Large intestine (tissue), 3 donors: Measurements from ENCODE around the gene FAM161A. TPM values are rescaled to one million over a fixed set of nuclear protein-coding genes. Genes with fewer than 3 reads are reported as not detected.

ENCODE experiments used
- DNase-seq, 2 donors: peaks; one replicate each; pipeline versions ENCODE4 v3.0.0 to v3.0.0-alpha.2; 2013
- H3K27ac ChIP-seq: one replicate; pipeline ENCODE4 v1.5.1; 2013; ENCODE audit warnings: low read length
- H3K27me3 ChIP-seq: 2 replicates; pipeline ENCODE4 v1.6.1; 2013; ENCODE audit warnings: low read length; ENCODE audit not compliant: control insufficient read depth, insufficient read depth
- H3K36me3 ChIP-seq: 2 replicates; pipeline ENCODE4 v1.6.1; 2013; ENCODE audit warnings: low read length; ENCODE audit not compliant: control insufficient read depth, insufficient read depth
- H3K4me1 ChIP-seq: one replicate; pipeline ENCODE4 v1.6.1; 2013; ENCODE audit warnings: low read length; ENCODE audit not compliant: control insufficient read depth, insufficient read depth
- H3K4me3 ChIP-seq: one replicate; pipeline ENCODE4 v1.5.1; 2013; ENCODE audit warnings: low read length
- H3K9me3 ChIP-seq: one replicate; pipeline ENCODE4 v1.6.1; 2013; ENCODE audit warnings: mild to moderate bottlenecking, low read depth, low read length, moderate library complexity; ENCODE audit not compliant: control insufficient read depth
- WGBS: methylation state at CpG from one replicate; pipeline ENCODE4 v1.1.5; 2013; ENCODE audit warnings: low lambda C conversion rate; ENCODE audit not compliant: insufficient coverage; 5-methylcytosine and 5-hydroxymethylcytosine counted together
- polyA plus RNA-seq: library from polyadenylated mRNA; unstranded; fragments of 120-200 nt; gene quantifications from one replicate; pipeline ENCODE4 v1.2.1, GENCODE V29; 2013

The FAM161A gene
- polyA plus RNA-seq, 1 donor = 7.4 TPM

DNA sequence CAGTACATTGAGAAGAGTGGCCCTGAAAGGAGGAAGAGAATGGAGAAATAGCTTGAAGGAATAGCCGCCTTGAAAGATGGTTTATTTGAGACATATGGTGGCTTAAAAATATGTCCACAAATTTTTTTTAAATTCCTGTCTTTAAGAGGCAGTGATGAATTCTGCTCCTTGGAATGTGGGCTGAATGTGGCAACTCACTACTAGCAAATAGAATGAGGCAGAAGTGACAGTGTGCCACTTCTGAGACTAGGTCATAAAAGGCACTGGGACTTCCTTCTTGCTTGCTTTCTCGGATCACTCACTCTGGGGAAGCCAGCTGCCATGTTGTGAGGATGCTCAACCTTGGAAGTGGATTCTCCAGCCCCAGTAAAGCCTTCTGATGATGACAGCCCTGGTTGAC, 67.0 kb downstream of the FAM161A start:
- 100% methylated on average over 1 of the region's 2 CpGs for WGBS
- H3K27me3 ChIP-seq = no peaks in the 10 kb centered on the region
- no peak overlapping the region for H3K27ac ChIP-seq
- no peak for DNase-seq
- no peaks in the 10 kb centered on the region for H3K36me3 ChIP-seq
- no peak overlapping the region for H3K4me3 ChIP-seq
- no peaks in the 10 kb centered on the region for H3K9me3 ChIP-seq
- no peaks in the 10 kb centered on the region for H3K4me1 ChIP-seq

DNA sequence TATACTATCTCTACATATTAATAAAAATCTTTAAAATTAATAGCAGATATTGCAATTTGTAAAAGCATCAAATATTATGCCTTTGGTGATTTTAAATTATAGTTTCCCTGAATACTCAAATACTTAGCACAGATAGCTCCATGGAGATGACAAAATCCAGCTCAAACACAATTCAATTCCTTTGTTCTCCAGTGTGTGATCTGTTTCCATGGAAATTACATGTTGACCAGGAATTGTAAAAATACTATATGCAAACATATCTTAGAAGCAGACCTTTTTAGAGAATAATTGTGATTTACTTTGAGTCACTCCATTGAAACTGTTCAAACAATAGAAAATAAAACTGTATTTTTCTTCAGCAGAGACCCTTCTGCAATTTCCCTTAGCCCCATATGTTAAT, 68.3 kb downstream of the FAM161A start:
- Histone ChIP-seq H3K9me3 (no peaks in the 10 kb centered on the region), H3K4me3 (no peak overlapping the region), H3K27me3 (no peaks in the 10 kb centered on the region), H3K4me1 (no peaks in the 10 kb centered on the region), H3K36me3 (no peaks in the 10 kb centered on the region), H3K27ac (no peak overlapping the region)
- DNase-seq = no peak

DNA sequence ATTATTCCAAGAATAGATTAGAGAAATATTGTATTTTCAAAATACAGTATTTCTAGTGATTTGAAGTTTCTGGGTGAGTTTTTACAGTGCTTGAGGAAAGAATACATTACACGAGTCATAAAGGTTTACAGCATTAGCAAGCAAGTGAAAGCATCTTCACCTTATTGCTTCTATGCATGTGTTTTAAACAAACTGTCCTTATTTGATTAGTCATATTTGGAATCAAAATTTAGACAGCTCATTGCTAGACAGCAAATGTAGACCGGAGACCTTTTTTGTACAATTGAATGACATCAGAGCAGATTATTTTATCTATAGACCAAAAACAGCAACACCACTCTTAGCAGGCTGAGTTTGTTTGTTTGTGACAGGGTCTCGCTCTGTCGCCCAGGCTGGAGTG, 69.2 kb downstream of the FAM161A start:
- no peak for DNase-seq
- Histone ChIP-seq H3K9me3 (no peaks in the 10 kb centered on the region), H3K27me3 (no peaks in the 10 kb centered on the region), H3K4me1 (no peaks in the 10 kb centered on the region), H3K27ac (no peak overlapping the region), H3K36me3 (no peaks in the 10 kb centered on the region), H3K4me3 (no peak overlapping the region)
- WGBS = no CpG with 5 or more reads among the region's 4 CpGs

DNA sequence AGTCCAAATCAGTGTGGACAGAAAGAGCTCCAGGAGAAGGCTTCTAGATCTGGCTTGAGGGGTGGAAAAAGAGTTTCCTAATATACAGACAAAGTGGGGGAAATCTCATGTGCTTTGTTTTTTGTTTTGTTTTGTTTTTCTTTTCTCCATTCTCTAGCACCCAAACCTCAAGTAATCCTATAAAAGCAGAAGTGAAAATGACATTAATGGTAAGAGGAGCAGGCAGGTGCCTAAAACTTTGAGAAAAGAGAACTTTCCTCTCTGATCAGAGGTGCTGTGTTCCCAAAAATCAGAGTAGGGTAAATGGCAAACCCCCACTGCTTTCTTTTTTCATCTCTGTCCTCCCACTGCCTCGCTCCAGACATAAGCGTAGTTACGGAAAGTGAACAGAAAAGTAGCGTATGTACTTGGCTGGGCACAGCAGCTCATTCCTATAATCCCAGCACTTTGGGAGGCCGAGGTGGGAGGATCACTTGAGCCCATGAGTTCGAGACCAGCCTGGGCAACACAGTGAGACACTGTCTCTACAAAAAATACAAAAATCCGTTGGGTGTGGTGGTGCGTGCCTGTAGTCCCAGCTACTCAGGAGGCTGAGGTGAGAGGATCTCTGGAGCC, 77.8 kb downstream of the FAM161A start:
- Histone ChIP-seq H3K9me3 (no peaks in the 10 kb centered on the region), H3K4me3 (no peak overlapping the region), H3K27ac (no peak overlapping the region), H3K27me3 (peaks cover 3% of the 10 kb centered on the region), H3K36me3 (no peaks in the 10 kb centered on the region), H3K4me1 (no peaks in the 10 kb centered on the region)
- no peak for DNase-seq
- no CpG with 5 or more reads among the region's 8 CpGs for WGBS

Other genes with a start within 250 kb of the FAM161A start
- gene CCT4, start 34.6 kb upstream of the FAM161A start, polyA plus RNA-seq = 107 TPM
- 38.4 TPM for gene COMMD1, start 51.6 kb upstream of the FAM161A start, polyA plus RNA-seq